ENCODE results near the gene SCGN. TPM values are rescaled to one million over a fixed set of nuclear protein-coding genes. Genes with fewer than 3 reads are reported as not detected.

The SCGN gene
- total RNA-seq, 1 experiment from 2014 or later = not detected

- no peaks in the 10 kb centered on the region for H3K9me3 ChIP-seq
- no peaks in the 10 kb centered on the region for H3K27me3 ChIP-seq
- H3K4me3 ChIP-seq = no peak overlapping the region
- DNase-seq = no peak
- no peaks in the 10 kb centered on the region for H3K36me3 ChIP-seq
Measured at GRCh38 chr6:25697537-25698340, 45.7 kb downstream of the SCGN start.

- no peak for DNase-seq
Measured at GRCh38 chr6:25698631-25699030, 46.6 kb downstream of the SCGN start.

GRCh38 chr6:25699649-25700048, 47.6 kb downstream of the SCGN start:
- DNase-seq = no peak
- no peaks in the 10 kb centered on the region for H3K27me3 ChIP-seq
- H3K4me3 ChIP-seq = no peak overlapping the region
- no peaks in the 10 kb centered on the region for H3K9me3 ChIP-seq
- no peaks in the 10 kb centered on the region for H3K36me3 ChIP-seq

More at GRCh38 chr6:25698631-25699030, 46.6 kb downstream of the SCGN start:
- H3K4me3 ChIP-seq = no peak overlapping the region
- H3K9me3 ChIP-seq = no peaks in the 10 kb centered on the region
- no peaks in the 10 kb centered on the region for H3K27me3 ChIP-seq
- H3K36me3 ChIP-seq = no peaks in the 10 kb centered on the region

- no peaks in the 10 kb centered on the region for H3K36me3 ChIP-seq
- H3K9me3 ChIP-seq = no peaks in the 10 kb centered on the region
- no peaks in the 10 kb centered on the region for H3K27me3 ChIP-seq
- H3K4me3 ChIP-seq = no peak overlapping the region
- peak; percentile 23 for DNase-seq
Measured at GRCh38 chr6:25700761-25701160, 48.7 kb downstream of the SCGN start.

- no peaks in the 10 kb centered on the region for H3K36me3 ChIP-seq
- DNase-seq = peak; percentile 3
- no peaks in the 10 kb centered on the region for H3K27me3 ChIP-seq
- no peaks in the 10 kb centered on the region for H3K9me3 ChIP-seq
- H3K4me3 ChIP-seq = no peak overlapping the region
Measured at GRCh38 chr6:25701807-25702206, 49.8 kb downstream of the SCGN start.

- Histone ChIP-seq H3K4me3 (no peak overlapping the region), H3K36me3 (no peaks in the 10 kb centered on the region), H3K9me3 (no peaks in the 10 kb centered on the region), H3K27me3 (no peaks in the 10 kb centered on the region)
- no peak for DNase-seq
Measured at GRCh38 chr6:25703005-25703404, 51.0 kb downstream of the SCGN start.

GRCh38 chr6:25704001-25704400, 52.0 kb downstream of the SCGN start:
- H3K9me3 ChIP-seq = no peaks in the 10 kb centered on the region
- H3K4me3 ChIP-seq = no peak overlapping the region
- no peaks in the 10 kb centered on the region for H3K27me3 ChIP-seq
- no peak for DNase-seq
- H3K36me3 ChIP-seq = no peaks in the 10 kb centered on the region

GRCh38 chr6:25706314-25707014, 54.4 kb downstream of the SCGN start:
- Histone ChIP-seq H3K36me3 (no peaks in the 10 kb centered on the region), H3K27me3 (no peaks in the 10 kb centered on the region), H3K4me3 (no peak overlapping the region), H3K9me3 (no peaks in the 10 kb centered on the region)
- peak; percentile 7 for DNase-seq

- no peaks in the 10 kb centered on the region for H3K9me3 ChIP-seq
- no peaks in the 10 kb centered on the region for H3K27me3 ChIP-seq
- DNase-seq = no peak
- no peak overlapping the region for H3K4me3 ChIP-seq
- H3K36me3 ChIP-seq = no peaks in the 10 kb centered on the region
Measured at GRCh38 chr6:25709761-25710160, 57.7 kb downstream of the SCGN start.

GRCh38 chr6:25710287-25710686, 58.3 kb downstream of the SCGN start:
- no peaks in the 10 kb centered on the region for H3K36me3 ChIP-seq
- no peaks in the 10 kb centered on the region for H3K9me3 ChIP-seq
- no peak overlapping the region for H3K4me3 ChIP-seq
- no peaks in the 10 kb centered on the region for H3K27me3 ChIP-seq
- no peak for DNase-seq

- Histone ChIP-seq H3K9me3 (no peaks in the 10 kb centered on the region), H3K4me3 (no peak overlapping the region), H3K27me3 (no peaks in the 10 kb centered on the region), H3K36me3 (no peaks in the 10 kb centered on the region)
- no peak for DNase-seq
Measured at GRCh38 chr6:25713824-25714223, 61.8 kb downstream of the SCGN start.

- DNase-seq = no peak
- no peaks in the 10 kb centered on the region for H3K9me3 ChIP-seq
- H3K36me3 ChIP-seq = no peaks in the 10 kb centered on the region
- H3K27me3 ChIP-seq = no peaks in the 10 kb centered on the region
- H3K4me3 ChIP-seq = no peak overlapping the region
Measured at GRCh38 chr6:25714765-25715164, 62.8 kb downstream of the SCGN start.

GRCh38 chr6:25715794-25716193, 63.8 kb downstream of the SCGN start:
- H3K36me3 ChIP-seq = no peaks in the 10 kb centered on the region
- DNase-seq = no peak
- no peaks in the 10 kb centered on the region for H3K27me3 ChIP-seq
- no peaks in the 10 kb centered on the region for H3K9me3 ChIP-seq
- no peak overlapping the region for H3K4me3 ChIP-seq

GRCh38 chr6:25717866-25718740, 66.1 kb downstream of the SCGN start:
- Histone ChIP-seq H3K27me3 (no peaks in the 10 kb centered on the region), H3K36me3 (no peaks in the 10 kb centered on the region), H3K4me3 (no peak overlapping the region), H3K9me3 (no peaks in the 10 kb centered on the region)
- DNase-seq = no peak

GRCh38 chr6:25726122-25726911, 74.3 kb downstream of the SCGN start:
- no peaks in the 10 kb centered on the region for H3K9me3 ChIP-seq
- no peak for DNase-seq
- H3K36me3 ChIP-seq = no peaks in the 10 kb centered on the region
- no peaks in the 10 kb centered on the region for H3K27me3 ChIP-seq
- H3K4me3 ChIP-seq = no peak overlapping the region

GRCh38 chr6:25727028-25727427, 75.0 kb downstream of the SCGN start:
- no peaks in the 10 kb centered on the region for H3K36me3 ChIP-seq

More at GRCh38 chr6:25727028-25727427, 75.0 kb downstream of the SCGN start:
- no peaks in the 10 kb centered on the region for H3K27me3 ChIP-seq
- no peak overlapping the region for H3K4me3 ChIP-seq
- H3K9me3 ChIP-seq = no peaks in the 10 kb centered on the region
- DNase-seq = no peak

Measured in MG63 (cell line).